C1 segment of cervical spinal cord (tissue), 14 donors: ENCODE measurements around the gene SMIM23.
A peak's percentile ranks its signal among the peaks of the same experiment; 100 is the strongest.

Experiments used
- DNase-seq, 14 donors: peaks; one replicate each; lab custom pipeline; 2025; lab: John Stamatoyannopoulos, UW

The SMIM23 gene

GRCh38 chr5:171785517-171785916 lies at the start of gene SMIM23:
TSS of gene SMIM23 (plus strand) at chr5:171785817. CDS start at chr5:171785872, 55 bp downstream.
- no peak for DNase-seq

DNA sequence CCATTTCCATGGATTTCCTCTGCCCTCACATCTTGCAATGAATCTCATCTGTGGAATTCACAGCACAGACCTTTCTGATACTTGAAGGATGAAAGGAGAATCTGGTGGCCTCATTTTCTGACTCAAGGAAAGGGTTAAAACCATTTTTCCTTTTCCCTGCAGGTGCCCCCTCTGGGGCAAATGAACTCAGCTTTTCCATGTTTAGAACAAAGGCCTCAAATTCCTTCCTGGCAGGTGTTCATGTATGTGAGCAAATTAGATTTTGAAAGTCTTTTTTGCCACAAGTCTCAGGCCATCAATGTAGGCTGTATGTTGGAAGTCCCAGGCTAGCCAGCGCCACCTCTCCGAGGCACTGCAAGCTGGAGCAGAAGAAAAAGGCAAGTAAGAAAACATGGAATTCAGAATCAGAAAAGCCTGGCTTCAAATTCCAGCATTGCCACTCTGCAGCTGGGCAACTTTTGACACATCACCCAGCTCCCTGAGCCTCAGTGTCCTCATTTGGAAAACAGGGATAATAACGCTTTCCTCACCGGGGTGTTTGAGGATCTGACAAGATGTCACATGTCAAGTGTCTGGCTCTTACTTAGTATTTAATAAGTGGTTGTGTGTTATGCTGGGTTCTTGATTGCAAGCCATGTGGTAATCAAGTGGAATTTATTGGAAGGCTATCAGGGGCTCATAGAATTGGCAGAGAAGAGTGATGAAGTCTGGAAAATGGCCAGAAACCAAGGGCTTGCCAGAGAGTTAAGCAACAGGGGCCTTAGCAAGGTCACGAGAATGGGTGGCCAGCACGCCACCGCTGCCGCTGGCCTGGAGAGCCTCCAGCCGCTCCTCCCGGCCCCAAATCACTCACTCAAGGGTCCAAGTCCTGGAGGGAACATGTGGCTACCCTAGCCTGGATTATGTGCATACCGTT lies 48.4 kb upstream of the SMIM23 start:
- no peak for DNase-seq

GRCh38 chr5:171738501-171738900 lies 47.1 kb upstream of the SMIM23 start:
- no peak for DNase-seq

- DNase-seq, result no peak
Observed at GRCh38 chr5:171739271-171739670, 46.3 kb upstream of the SMIM23 start.

DNA sequence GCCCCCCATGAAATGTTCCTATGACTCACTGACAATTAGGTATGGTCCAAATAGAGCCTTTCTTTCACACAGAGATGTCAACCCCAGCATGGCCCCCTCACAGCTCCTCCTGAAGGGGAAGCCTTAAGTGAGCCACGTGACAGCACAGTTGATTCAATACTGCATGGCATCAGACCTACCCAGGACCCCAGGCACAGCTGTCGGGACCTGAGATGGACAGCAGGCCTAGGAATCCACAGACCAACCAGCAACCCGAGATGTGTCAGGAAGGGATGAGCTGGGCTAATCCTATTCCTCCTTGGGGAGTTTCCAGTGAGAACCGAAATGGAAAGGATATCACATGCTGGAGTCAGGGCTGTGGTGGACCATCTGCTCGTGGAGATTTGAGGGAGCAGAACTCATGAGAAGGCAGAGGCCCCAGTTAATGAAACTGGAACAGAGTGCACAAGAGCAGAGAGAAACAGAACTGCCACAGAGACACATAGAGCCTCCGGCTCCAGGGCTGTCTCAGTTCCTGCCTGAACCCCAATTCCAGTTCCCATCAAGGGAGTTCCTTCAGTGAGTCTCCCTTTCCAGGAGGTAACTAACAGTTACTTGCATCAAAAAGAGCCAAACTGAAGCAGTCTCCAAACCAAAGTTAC lies 42.1 kb upstream of the SMIM23 start:
- no peak for DNase-seq

GRCh38 chr5:171744264-171744663 lies 41.4 kb upstream of the SMIM23 start:
- DNase-seq, result no peak

DNA sequence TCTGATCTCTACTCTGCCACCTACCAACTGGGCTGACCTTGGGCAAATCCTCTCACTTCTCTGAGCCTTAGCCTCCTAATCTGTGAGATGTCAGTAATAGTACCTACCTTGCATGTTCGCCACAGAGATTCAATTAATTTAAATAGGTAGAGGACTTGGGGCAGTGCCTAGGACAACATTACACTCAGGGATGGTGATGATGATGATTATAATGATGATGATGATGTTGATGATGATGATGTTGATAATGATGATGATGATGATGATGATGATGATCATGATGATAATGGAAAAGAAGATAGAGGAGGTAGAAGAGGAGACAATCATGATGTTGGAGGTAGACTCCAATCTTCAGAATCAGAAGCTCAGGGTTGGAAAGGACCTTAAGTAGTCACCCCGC lies 40.7 kb upstream of the SMIM23 start:
- DNase-seq, result no peak

DNA sequence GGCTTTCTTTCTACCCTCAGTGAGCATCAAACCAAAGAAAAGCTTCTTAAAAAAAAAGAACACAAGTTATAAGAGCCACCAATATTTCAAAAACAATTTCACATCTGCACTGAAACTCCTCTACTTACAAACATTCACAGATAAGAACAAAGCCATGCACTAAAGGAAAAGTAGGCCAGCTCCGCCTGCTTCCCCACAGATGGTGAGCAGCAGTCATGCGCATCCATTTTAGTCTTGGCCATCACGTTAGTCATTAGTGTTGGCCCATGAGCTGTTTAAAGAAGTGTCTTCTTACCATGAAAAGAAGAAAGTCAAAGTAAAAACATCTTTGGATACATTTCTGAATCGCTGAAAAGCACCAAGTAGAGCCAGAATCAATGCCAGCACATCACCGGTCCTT lies 40.0 kb upstream of the SMIM23 start:
- no peak for DNase-seq

GRCh38 chr5:171747061-171747859 lies 38.4 kb upstream of the SMIM23 start:
- DNase-seq, result no peak

DNA sequence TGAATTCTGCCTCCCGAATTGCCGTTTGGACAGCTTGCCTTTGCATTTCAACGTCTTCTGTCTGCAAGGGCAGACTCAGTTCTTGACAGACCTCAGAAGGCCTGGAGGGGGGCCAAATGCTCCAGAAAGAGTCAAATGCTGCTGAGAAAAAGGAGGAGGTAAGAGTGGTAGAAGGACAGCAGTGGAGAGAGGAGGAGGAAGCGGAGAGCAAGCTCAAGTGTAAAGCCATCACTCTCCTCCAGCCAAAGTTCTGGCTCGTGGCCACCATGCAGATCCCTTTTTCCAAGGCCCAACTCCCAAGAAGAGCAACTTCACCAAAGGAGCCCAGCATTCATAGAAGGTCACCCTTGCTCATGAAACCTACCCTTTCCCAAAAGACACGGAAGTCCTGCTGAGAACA lies 36.9 kb upstream of the SMIM23 start:
- DNase-seq, result no peak

GRCh38 chr5:171749365-171749764 lies 36.3 kb upstream of the SMIM23 start:
- no peak for DNase-seq

DNA sequence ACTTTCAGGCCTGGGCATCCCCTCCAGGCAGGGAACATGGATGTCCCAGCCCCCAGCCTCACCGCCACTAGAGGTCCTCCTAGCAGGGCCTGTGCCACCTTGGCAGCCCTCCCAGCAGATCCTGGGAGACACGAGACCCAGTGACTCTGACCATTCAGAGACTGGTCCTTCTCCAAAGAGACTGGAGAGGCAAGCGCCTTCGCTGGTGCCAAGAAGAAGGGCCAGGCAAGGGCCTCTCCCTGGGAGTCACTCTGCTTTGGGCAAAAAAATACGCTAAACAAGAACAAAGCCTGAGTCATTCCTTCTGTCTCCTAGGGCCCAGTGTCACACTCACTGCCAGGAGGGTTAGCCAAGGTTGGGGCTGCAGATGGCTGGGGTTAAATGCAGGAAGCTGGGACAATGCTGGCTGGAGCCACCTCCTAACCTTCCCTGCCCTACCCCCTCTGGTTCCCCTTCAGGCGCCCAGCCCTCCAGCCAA lies 35.3 kb upstream of the SMIM23 start:
- peak in 5 of 14 donors; percentile 14 to 52 (median 24) for DNase-seq

DNA sequence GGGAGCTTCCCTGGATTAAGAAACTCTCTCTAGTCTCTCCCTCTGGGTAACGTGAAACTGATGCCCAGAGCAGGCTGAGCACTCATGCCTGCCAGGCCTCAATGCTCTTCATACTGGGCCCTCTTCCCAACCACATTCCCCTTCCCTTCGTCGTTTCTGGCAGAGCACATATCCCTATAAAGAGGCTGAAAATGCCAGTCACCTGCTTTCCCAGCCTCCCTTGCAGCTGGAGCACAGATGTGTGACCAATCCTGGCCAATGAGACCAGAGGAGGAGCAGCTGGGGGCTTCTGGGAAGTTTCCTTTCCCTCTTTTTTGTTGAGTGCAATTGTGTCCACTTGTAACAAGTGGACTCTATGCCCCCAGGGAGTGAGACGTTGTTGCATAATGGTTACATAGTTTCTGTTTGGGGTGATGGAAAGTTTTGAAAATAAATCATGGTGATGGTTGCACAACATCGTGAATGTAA lies 30.2 kb upstream of the SMIM23 start:
- DNase-seq, result no peak

DNA sequence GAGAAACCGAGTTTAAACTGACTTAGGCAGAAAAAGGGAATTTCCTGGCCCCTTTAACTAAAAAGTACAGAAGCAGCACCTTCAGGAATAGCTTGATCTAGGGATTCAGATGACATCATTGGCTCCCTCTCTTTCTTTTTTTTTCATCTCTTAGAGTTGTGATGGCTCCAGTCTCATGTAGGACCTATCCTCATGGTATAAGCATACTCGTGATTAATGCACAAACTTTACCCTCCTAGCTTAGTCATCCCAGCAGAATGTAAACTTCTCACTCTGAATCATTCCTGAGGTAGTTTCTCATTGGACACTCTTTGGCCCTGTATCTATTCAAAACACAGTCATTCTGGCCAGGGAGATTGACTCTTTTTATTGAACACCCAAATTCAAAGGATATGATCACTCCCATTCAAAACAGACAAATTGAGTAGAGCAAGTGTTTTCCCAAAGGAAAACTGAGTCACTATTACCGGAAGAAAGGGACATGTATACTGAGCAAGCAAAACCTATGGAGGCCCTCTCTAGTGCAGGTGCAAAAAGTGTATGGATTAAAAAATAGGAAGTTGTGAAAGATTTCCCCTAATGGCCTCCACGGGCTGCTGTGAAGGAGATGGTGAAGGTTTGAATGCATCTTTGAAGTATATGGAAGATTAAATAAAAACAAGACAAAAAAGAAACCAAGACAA lies 27.6 kb upstream of the SMIM23 start:
- DNase-seq, result no peak

DNA sequence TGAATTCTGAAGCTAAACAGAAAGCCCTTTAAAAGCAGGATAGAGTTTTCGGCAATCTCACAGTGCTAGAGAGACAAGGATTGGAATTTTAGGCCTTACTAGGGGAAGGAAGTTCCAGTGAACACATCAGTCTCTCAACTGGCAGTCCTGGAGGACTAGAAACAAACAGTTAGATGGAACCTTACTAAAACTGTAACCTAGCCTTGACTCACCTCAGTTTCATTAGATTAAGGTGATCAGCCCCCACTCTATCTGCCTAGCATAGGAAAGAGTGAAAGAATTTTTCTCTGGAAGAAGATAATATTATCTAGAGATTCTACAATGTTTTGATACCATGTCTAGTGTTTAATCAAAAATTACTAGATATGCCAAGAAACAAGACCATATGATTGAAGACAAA lies 25.8 kb upstream of the SMIM23 start:
- DNase-seq, result no peak

DNA sequence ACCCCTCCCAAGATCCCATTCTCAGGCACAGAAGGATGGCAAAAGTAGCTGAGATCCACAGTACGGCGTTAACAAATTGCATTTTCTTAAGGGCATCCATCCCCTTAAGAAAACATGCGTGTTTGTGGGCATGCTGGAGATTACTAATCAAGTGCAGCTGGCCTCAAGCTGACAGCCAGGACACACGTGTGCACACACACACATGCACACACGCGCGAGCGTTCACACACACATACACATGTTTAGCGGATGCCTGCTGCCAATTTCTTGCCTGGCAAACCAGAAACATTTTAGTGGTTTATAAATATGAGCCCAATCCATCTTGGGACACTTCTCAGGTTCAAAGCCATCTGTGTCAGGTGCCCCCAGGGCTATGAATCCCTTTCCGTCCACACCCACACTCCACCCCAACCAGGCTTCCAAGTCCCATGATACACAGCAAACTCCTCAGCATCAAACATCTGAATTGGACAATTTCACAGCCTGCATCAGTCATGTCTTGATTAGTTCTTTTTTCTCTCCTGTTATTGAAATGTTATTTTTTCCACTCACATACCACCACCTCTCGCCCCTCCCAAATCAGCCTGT lies 23.5 kb upstream of the SMIM23 start:
- DNase-seq, result no peak

DNA sequence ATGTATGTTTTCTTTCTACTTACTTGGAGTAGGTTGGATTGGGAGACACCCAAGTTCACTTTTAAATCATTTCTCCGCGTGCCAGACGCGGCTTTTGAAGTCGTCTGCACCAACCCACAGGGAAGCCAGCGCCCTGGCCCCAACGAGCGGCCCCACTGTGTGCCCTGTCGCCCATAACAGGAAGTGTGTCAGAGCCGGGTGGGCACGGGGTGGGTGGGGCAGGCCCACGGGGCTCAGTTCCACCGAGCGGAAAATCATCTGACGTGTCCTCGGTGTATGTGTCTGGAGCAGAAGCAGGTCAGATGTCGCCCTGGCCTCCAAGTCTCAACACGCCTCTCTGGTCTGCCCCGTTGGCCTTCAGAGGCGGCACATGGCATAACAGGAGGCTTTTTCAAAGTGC lies 22.7 kb upstream of the SMIM23 start:
- no peak for DNase-seq

GRCh38 chr5:171764265-171764664 lies 21.4 kb upstream of the SMIM23 start:
- no peak for DNase-seq

- no peak for DNase-seq
Observed at GRCh38 chr5:171766875-171767274, 18.7 kb upstream of the SMIM23 start.

DNA sequence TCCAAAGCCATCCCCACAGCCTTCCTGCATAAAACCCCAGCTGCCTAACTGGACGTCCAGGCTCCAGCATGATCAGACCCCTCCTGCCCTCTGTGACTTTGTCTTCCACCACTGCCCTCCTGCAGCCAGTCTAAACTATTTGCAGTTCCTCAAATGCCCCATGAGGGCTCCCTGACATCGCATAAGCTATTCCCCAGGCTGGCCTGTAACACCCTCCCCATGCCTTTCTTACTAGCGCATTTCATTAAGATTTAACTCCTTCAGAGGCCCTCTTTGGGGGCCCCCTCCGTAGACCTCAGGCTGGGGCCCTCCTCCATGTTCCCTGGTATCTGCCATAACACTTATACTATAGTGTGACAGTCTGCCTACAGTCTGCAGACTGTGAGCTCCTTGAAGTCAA lies 15.5 kb upstream of the SMIM23 start:
- no peak for DNase-seq

DNA sequence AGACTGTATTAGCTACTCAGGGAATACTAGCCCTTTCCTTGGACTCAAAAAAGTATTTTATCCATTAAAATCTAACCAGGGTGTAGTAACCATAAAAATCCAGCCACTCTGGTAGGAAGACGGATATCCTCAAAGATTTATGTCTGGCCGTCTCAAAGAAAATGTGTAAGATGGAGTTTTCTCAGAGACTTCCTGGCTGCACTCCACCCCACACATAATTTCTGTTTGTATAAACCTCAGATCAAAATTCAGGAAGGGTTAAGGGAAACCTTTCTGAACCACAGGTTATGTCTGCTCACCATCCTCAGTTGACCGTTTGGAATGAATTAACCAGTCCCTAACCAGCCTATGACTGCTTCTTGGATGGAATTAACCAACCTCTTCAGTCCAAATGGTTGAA lies 13.8 kb upstream of the SMIM23 start:
- no peak for DNase-seq
